Measurements from ENCODE around the gene CPVL. TPM values are rescaled to one million over a fixed set of nuclear protein-coding genes. Genes with fewer than 3 reads are reported as not detected.

Gene CPVL
- total and polyA plus RNA-seq, 2 donors (not counting 1 experiment from before 2014, with no cell fraction given), result 0.17 TPM; not detected in 1

GRCh38 chr7:29045258-29046086, 100.9 kb downstream of the CPVL start:
- Histone ChIP-seq H3K4me1 (ENCODE audit: control insufficient read depth, extremely low read depth, insufficient read depth, low read length) (no peaks in the 10 kb centered on the region), H3K9ac (ENCODE audit: insufficient read depth, low read length) (no peak overlapping the region), H3K4me2 (ENCODE audit: extremely low read depth, insufficient read depth, low read length) (no peak overlapping the region), H4K20me1 (ENCODE audit: control insufficient read depth, extremely low read depth, insufficient read depth, low read length) (no peaks in the 10 kb centered on the region), H3K27me3 (ENCODE audit: control insufficient read depth, insufficient read depth, low read length) (no peaks in the 10 kb centered on the region), H3K27ac (ENCODE audit: insufficient read depth, low read length) (no peak overlapping the region), H2AFZ (ENCODE audit: low read length) (no peak overlapping the region), H3K36me3 (ENCODE audit: control insufficient read depth, insufficient read depth, low read length) (no peaks in the 10 kb centered on the region), H3K4me3 (replicated peaks in 1 of 4; ENCODE audit: control extremely low read depth in 1 of 4, insufficient read depth in 1 of 4, low read depth in 3 of 4, low read length in 4 of 4) (no peak overlapping the region), H3K9me3 (ENCODE audit: control insufficient read depth, insufficient read depth, low read depth, low read length) (no peaks in the 10 kb centered on the region), H3K79me2 (ENCODE audit: control insufficient read depth, insufficient read depth, low read length) (no peaks in the 10 kb centered on the region)
- TF ChIP-seq, protein P1, sequence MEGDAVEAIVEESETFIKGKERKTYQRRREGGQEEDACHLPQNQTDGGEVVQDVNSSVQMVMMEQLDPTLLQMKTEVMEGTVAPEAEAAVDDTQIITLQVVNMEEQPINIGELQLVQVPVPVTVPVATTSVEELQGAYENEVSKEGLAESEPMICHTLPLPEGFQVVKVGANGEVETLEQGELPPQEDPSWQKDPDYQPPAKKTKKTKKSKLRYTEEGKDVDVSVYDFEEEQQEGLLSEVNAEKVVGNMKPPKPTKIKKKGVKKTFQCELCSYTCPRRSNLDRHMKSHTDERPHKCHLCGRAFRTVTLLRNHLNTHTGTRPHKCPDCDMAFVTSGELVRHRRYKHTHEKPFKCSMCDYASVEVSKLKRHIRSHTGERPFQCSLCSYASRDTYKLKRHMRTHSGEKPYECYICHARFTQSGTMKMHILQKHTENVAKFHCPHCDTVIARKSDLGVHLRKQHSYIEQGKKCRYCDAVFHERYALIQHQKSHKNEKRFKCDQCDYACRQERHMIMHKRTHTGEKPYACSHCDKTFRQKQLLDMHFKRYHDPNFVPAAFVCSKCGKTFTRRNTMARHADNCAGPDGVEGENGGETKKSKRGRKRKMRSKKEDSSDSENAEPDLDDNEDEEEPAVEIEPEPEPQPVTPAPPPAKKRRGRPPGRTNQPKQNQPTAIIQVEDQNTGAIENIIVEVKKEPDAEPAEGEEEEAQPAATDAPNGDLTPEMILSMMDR (conservative IDR thresholded peaks at IDR 0.05 in 1 of 2, IDR thresholded peaks at IDR 0.05 in 1 of 2; ENCODE audit: low read depth in 1 of 2, low read length in 2 of 2), result no peak
- no peak for TF ChIP-seq EZH2 (IDR thresholded peaks at IDR 0.05; ENCODE audit: low read length, missing control alignments)
- no peak for DNase-seq (ENCODE audit: low read depth in 2 of 2)

DNA sequence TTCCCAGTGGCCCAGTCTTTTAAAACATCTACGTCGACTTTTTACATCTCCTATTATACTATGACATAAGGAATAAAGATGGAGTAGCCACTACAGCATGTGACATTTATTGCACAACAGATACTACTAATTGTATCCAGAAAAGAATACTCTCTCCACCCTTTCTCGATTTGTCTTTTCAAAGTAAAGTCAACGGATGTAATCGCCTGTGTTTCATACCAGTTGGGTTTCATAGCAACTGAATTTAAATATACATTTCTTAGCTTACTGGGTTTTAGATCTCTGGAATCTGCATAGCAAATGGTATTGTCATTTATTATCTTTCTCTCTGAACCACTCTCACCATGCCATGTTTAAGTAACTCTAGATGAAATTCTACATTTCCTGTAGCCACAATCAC, 101.8 kb downstream of the CPVL start:
- H2AFZ ChIP-seq (ENCODE audit: low read length), result no peak overlapping the region
- no peaks in the 10 kb centered on the region for H3K36me3 ChIP-seq (ENCODE audit: control insufficient read depth, insufficient read depth, low read length)
- H3K27me3 ChIP-seq (ENCODE audit: control insufficient read depth, insufficient read depth, low read length), result no peaks in the 10 kb centered on the region
- no peak overlapping the region for H3K4me2 ChIP-seq (ENCODE audit: extremely low read depth, insufficient read depth, low read length)
- H3K4me3 ChIP-seq (replicated peaks in 1 of 4; ENCODE audit: control extremely low read depth in 1 of 4, insufficient read depth in 1 of 4, low read depth in 3 of 4, low read length in 4 of 4), result no peak overlapping the region
- no peak overlapping the region for H3K9ac ChIP-seq (ENCODE audit: insufficient read depth, low read length)
- no peak overlapping the region for H3K27ac ChIP-seq (ENCODE audit: insufficient read depth, low read length)
- TF ChIP-seq, protein P1 (conservative IDR thresholded peaks at IDR 0.05 in 1 of 2, IDR thresholded peaks at IDR 0.05 in 1 of 2; ENCODE audit: low read depth in 1 of 2, low read length in 2 of 2), result no peak
- TF ChIP-seq EZH2 (IDR thresholded peaks at IDR 0.05; ENCODE audit: low read length, missing control alignments), result no peak
- H3K4me1 ChIP-seq (ENCODE audit: control insufficient read depth, extremely low read depth, insufficient read depth, low read length), result no peaks in the 10 kb centered on the region
- H3K79me2 ChIP-seq (ENCODE audit: control insufficient read depth, insufficient read depth, low read length), result no peaks in the 10 kb centered on the region
- no peaks in the 10 kb centered on the region for H4K20me1 ChIP-seq (ENCODE audit: control insufficient read depth, extremely low read depth, insufficient read depth, low read length)
- H3K9me3 ChIP-seq (ENCODE audit: control insufficient read depth, insufficient read depth, low read depth, low read length), result no peaks in the 10 kb centered on the region
- DNase-seq (ENCODE audit: low read depth in 2 of 2), result peak; percentile 20 to 47

DNA sequence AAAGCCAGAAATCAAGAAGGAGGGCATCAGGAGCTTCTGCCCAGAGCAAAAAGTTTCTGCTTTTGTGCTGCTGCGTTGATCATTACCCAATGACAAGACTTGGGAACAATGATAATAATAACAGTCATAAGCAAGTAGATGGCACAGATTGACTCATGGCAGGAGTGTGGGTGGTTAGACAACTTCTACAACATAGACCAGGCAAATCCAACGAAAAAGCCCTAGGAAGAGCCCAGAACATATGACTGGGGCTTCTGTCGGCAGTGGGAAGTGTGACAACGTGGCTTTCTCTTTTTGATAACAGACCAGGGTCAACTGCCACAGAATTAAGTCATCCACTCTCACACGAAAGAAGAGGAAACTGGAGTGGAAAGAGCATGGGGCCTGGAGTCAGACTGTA, 102.8 kb downstream of the CPVL start:
- H3K9ac ChIP-seq (ENCODE audit: insufficient read depth, low read length), result no peak overlapping the region
- TF ChIP-seq, protein P1 (conservative IDR thresholded peaks at IDR 0.05 in 1 of 2, IDR thresholded peaks at IDR 0.05 in 1 of 2; ENCODE audit: low read depth in 1 of 2, low read length in 2 of 2), result no peak
- TF ChIP-seq EZH2 (IDR thresholded peaks at IDR 0.05; ENCODE audit: low read length, missing control alignments), result no peak
- DNase-seq (ENCODE audit: low read depth in 2 of 2), result no peak
- no peak overlapping the region for H3K27ac ChIP-seq (ENCODE audit: insufficient read depth, low read length)
- no peak overlapping the region for H3K4me3 ChIP-seq (replicated peaks in 1 of 4; ENCODE audit: control extremely low read depth in 1 of 4, insufficient read depth in 1 of 4, low read depth in 3 of 4, low read length in 4 of 4)
- no peaks in the 10 kb centered on the region for H3K79me2 ChIP-seq (ENCODE audit: control insufficient read depth, insufficient read depth, low read length)
- no peak overlapping the region for H3K4me2 ChIP-seq (ENCODE audit: extremely low read depth, insufficient read depth, low read length)
- no peaks in the 10 kb centered on the region for H3K4me1 ChIP-seq (ENCODE audit: control insufficient read depth, extremely low read depth, insufficient read depth, low read length)
- H2AFZ ChIP-seq (ENCODE audit: low read length), result no peak overlapping the region
- H3K9me3 ChIP-seq (ENCODE audit: control insufficient read depth, insufficient read depth, low read depth, low read length), result no peaks in the 10 kb centered on the region
- no peaks in the 10 kb centered on the region for H3K27me3 ChIP-seq (ENCODE audit: control insufficient read depth, insufficient read depth, low read length)
- H3K36me3 ChIP-seq (ENCODE audit: control insufficient read depth, insufficient read depth, low read length), result no peaks in the 10 kb centered on the region
- no peaks in the 10 kb centered on the region for H4K20me1 ChIP-seq (ENCODE audit: control insufficient read depth, extremely low read depth, insufficient read depth, low read length)

Measured in fibroblast of lung (primary cell).